DLD1 (cell line): ENCODE measurements around the gene SUCNR1.
"Not testable (repeated sequence)": the region's sequence is repeated elsewhere in the genome, so short reads cannot be mapped to it uniquely, and the experiment has no call there.

Source experiments
- in situ Hi-C: cut with HindIII; loops from 2 replicates; pipeline ENCODE4 v1.10.0; 2017; ENCODE audit warnings: low sequenced_read_pairs

Gene SUCNR1

GRCh38 chr3:151871639-151872468 is 1.6 kb upstream of the SUCNR1 start:
- in situ Hi-C loops, result no loop called here

DNA sequence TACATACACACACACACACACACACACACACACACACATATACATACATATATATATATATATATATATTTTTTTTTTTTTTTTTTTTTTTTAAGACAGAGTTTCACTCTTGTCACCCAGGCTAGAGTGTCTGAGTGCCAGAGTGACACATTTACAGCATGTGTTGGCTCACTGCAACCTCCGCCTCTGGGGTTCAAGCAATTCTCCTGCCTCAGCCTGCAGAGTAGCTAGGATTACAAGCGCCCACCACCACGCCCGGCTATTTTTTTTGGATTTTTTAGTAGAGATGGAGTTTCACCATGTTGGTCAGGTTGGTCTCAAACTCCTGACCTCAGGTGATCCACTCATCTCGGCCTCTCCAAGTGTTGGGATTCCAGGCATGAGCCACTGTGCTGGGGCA is 636 bp downstream of the SUCNR1 start:
- in situ Hi-C loops, result not testable (repeated sequence)

DNA sequence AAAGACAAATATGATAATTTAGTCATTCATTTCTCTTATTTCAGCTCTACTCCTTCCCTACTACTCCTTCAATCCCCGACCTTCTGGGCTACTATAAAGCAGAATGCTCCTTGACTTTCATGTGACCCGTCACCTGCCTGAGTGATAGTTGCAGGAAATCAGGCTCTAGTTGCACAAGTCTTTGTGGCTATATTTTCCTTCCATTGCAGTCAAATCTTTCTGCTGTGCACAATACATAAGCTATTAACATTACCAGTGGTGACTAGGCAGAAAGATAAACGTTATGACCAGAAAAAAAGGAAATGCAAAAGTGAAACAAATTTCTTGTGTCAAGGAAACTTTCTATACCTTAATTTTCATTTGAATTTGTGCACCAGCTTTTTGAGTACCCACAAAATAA is 2.3 kb downstream of the SUCNR1 start:
- in situ Hi-C loops, result no loop called here

- in situ Hi-C loops, result no loop called here
Measured at GRCh38 chr3:151877269-151877668, 3.8 kb downstream of the SUCNR1 start.

- in situ Hi-C loops, result no loop called here
Measured at GRCh38 chr3:151878465-151878864, 5.0 kb downstream of the SUCNR1 start.

DNA sequence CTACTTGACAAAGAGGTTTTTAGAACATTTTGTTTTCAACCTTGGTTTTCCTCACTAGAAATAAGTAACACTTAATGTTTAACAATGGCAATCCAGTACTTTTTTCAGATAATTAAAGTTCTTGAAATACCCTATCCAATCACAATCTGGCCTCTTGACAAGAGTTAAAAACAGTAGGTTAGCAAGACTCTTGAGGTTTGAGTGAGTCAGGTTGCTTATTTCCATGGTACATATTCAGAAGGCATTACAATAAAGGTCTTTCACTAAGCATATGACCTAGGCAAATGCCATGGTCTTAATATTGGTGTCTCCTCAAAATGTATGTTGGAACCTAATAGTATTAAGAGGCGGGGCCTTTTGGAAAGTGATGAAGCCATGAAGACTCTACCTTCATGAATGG is 5.6 kb downstream of the SUCNR1 start:
- in situ Hi-C loops, result no loop called here

GRCh38 chr3:151879679-151880415 is 6.4 kb downstream of the SUCNR1 start:
- in situ Hi-C loops, result no loop called here

- in situ Hi-C loops, result no loop called here
Measured at GRCh38 chr3:151880416-151880690, 6.9 kb downstream of the SUCNR1 start.

DNA sequence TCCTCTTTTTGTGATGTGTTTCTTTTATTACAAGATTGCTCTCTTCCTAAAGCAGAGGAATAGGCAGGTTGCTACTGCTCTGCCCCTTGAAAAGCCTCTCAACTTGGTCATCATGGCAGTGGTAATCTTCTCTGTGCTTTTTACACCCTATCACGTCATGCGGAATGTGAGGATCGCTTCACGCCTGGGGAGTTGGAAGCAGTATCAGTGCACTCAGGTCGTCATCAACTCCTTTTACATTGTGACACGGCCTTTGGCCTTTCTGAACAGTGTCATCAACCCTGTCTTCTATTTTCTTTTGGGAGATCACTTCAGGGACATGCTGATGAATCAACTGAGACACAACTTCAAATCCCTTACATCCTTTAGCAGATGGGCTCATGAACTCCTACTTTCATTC is 7.7 kb downstream of the SUCNR1 start:
- in situ Hi-C loops, result no loop called here

- in situ Hi-C loops, result not testable (repeated sequence)
Measured at GRCh38 chr3:151885397-151885796, 12.0 kb downstream of the SUCNR1 start.

DNA sequence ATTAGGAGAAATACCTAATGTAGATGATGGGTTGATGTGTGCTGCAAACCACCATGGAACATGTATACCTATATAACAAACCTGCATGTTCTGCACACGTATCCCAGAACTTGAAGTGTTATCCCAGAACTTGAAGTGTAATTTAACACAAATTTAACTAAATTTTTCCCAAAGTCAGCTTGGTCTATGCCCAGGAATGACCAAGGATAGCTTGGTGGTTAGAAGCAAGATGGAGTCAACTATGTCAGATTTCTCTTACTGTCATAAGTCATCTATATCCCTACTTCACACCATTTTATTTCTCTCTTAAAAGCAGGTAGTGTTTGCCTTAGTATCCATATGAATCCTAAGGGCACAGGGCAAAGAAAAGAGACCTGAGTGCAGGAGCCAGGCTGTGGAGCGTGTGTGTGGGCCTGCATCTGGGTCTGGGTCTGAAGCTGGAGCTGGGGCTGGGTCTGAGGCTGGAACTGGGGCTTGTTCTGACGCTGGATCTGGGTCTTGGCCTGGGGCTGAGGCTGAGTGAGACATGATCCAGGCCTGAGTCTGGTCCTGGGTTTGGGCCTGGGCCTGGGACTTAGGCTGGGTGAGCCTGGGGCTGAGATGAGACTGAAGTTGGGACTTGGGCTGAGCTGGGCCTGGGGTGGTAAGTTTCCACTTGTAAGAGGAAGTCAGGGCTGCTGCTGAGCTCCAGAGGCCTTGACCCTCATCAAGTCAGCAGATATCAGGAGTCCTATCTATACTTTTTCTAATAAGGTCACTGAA is 14.2 kb downstream of the SUCNR1 start:
- in situ Hi-C loops, result not testable (repeated sequence)

DNA sequence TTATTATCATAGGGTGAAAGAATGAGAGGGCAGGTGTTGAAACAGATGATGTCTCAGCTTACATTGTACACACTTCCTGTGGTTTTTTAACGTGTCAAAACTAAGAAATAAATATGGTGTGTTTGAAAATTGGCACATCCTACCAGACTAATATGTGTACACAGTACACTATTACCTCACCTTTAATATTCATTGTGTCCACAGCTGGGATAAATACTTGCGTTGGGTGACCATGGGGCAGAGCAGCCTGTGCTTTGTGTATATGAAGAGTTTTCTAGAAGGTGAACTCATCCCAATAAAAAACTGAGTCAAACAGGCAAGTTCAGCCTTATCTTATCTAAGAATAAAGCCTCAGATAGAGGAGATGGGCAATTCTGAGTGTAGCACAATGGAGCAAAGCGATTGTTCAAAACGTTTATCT is 17.3 kb downstream of the SUCNR1 start:
- in situ Hi-C loops, result no loop called here

GRCh38 chr3:151891721-151892120 is 18.3 kb downstream of the SUCNR1 start:
- in situ Hi-C loops, result no loop called here

GRCh38 chr3:151894219-151894618 is 20.8 kb downstream of the SUCNR1 start:
- in situ Hi-C loops, result no loop called here

GRCh38 chr3:151895478-151896241 is 22.2 kb downstream of the SUCNR1 start:
- in situ Hi-C loops, result no loop called here

DNA sequence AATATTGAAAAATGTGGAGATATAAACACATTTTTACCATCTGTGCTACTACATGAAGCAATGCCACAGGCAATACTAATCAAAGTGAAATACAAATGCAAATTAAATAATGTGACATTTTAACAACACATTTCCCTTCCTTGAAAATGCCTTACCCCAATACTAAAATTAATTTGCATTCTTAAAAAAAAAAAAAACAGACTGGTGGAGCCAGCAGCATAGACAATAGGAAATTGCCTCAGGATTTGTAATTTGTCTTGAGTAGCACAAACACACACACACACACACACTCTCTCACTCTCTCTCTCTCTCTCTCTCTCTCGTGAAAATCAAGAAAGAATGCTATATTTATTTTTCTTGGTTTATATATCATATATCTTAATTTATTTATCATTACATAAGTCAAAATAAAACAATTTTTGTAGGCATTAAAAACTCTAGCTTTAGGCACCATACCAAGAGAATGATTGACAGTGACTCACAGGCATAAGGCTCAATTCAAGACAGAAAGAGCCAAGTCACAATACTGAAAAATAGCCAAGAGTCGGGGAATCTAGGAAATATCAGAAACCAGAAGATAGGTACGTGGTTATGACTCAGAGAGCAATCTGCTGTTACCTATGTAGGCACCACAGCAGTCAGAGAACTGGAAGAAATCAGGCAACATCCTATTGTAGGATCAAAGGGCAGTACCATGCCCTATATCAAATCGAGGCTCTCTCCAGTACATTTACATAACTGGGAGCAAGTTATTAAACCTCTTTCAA is 23.0 kb downstream of the SUCNR1 start:
- in situ Hi-C loops, result no loop called here

DNA sequence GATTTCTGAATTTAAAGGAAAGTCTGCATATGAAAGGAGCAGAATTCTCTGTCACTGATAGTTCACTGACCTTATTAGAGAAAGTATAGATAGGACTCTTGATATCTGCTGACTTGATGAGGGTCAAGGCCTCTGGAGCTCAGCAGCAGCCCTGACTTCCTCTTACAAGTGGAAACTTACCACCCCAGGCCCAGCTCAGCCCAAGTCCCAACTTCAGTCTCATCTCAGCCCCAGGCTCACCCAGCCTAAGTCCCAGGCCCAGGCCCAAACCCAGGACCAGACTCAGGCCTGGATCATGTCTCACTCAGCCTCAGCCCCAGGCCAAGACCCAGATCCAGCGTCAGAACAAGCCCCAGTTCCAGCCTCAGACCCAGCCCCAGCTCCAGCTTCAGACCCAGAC is 24.7 kb downstream of the SUCNR1 start:
- in situ Hi-C loops, result not testable (repeated sequence)

GRCh38 chr3:151898564-151899261 is 25.3 kb downstream of the SUCNR1 start:
- in situ Hi-C loops, result not testable (repeated sequence)

DNA sequence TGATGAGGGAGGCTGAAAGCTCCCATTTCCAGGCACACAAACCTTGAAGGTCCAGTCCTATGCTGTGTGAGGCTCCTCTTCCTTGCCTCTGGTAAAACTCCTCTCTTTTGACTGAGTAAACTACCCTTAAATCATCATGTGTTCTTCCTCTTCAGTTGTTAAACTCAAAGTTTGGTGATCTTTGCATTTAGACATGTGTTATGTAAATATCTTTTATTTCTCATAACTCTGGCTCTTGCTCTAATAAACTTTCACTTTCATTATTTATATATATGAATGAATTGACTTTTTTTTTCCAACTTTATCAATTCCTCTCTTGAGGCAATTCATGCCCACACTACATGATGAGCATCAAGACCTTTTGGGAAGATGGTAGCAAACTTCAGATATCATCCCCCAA is 26.6 kb downstream of the SUCNR1 start:
- in situ Hi-C loops, result no loop called here

- in situ Hi-C loops, result no loop called here
Measured at GRCh38 chr3:151900460-151900859, 27.0 kb downstream of the SUCNR1 start.
